HFF-Myc (cell line): ENCODE measurements around the gene STMND1.

Experiments used
- DNase-seq: peaks from one replicate; pipeline ENCODE4 v3.0.0-alpha.2; 2011; ENCODE audit warnings: low read depth; ENCODE audit errors: extremely low read depth
- H3K4me3 ChIP-seq: replicated peaks from 2 replicates; pipeline ENCODE4 v1.5.1; 2011; ENCODE audit warnings: low read depth, mild to moderate bottlenecking, control low read depth, low read length
- CTCF ChIP-seq: IDR thresholded peaks from 2 replicates; pipeline ENCODE4 v1.5.1; 2012; ENCODE audit warnings: mild to moderate bottlenecking, low read depth, low read length, control low read depth; ENCODE audit errors: missing control alignments

The STMND1 gene

GRCh38 chr6:17101422-17102257, at the start of gene STMND1:
STMND1 (plus strand) TSS chr6:17102050; CDS start chr6:17102258, 208 bp downstream.
- no peak for TF ChIP-seq CTCF
- DNase-seq, result no peak
- H3K4me3 ChIP-seq, result peak within 1 kb of the TSS; percentile 42

GRCh38 chr6:17054647-17055046, 47.2 kb upstream of the STMND1 start:
- TF ChIP-seq CTCF, result no peak
- no peak overlapping the region for H3K4me3 ChIP-seq
- DNase-seq, result no peak

GRCh38 chr6:17057322-17057721, 44.5 kb upstream of the STMND1 start:
- H3K4me3 ChIP-seq, result no peak overlapping the region
- no peak for TF ChIP-seq CTCF
- DNase-seq, result no peak

- TF ChIP-seq CTCF, result no peak
- no peak for DNase-seq
- no peak overlapping the region for H3K4me3 ChIP-seq
These were observed 43.3 kb upstream of the STMND1 start for GRCh38 chr6:17058550-17058949.

- no peak overlapping the region for H3K4me3 ChIP-seq
- DNase-seq, result no peak
- no peak for TF ChIP-seq CTCF
These were observed 42.8 kb upstream of the STMND1 start for GRCh38 chr6:17059022-17059421.

GRCh38 chr6:17059850-17060249, 42.0 kb upstream of the STMND1 start:
- H3K4me3 ChIP-seq, result no peak overlapping the region
- TF ChIP-seq CTCF, result no peak
- no peak for DNase-seq
